Measurements from ENCODE around the gene KLRD1.
A peak's percentile ranks its signal among the peaks of the same experiment; 100 is the strongest.
"Not testable (repeated sequence)": the region's sequence is repeated elsewhere in the genome, so short reads cannot be mapped to it uniquely, and the experiment has no call there.

The KLRD1 gene

DNA sequence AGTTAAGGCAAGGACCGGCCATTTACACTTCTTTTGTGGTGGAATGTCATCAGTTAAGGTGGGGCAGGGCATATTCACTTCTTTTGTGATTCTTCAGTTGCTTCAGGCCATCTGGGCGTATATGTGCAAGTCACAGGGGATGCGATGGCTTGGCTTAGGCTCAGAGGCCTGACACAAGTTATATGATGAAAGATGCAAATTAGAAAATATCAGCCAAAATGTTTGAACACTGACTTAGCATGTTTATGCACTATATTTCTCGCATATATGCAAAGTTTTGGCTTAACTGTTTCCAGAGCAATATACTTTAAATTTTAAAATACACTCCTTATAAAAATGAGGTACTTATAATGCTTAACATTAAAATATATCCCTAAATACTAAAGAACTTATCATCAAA is 30.8 kb downstream of the KLRD1 start:
- peak overlapping the region; percentile 0 for H3K9ac ChIP-seq (ENCODE audit: low read length)
- not testable (repeated sequence) for H3K9me3 ChIP-seq (ENCODE audit: control insufficient read depth, insufficient read depth, low read depth, low read length); H3K27me3 ChIP-seq (ENCODE audit: control insufficient read depth, insufficient read depth, low read length); H3K4me3 ChIP-seq (ENCODE audit: low read depth, low read length); H3K36me3 ChIP-seq (ENCODE audit: control insufficient read depth, insufficient read depth, low read length); H3K4me1 ChIP-seq (ENCODE audit: control insufficient read depth, insufficient read depth, low read length)
- H3K27ac ChIP-seq (ENCODE audit: low read depth, low read length): peak overlapping the region; percentile 79; the same call in 1 of the 2 replicates

- H3K4me3 ChIP-seq (ENCODE audit: low read depth, low read length): no peak overlapping the region; the same call in 1 of the 2 replicates
- H3K9me3 ChIP-seq (ENCODE audit: control insufficient read depth, insufficient read depth, low read depth, low read length): peaks cover 10% of the 10 kb centered on the region; the same call in 1 of the 2 replicates
- H3K36me3 ChIP-seq (ENCODE audit: control insufficient read depth, insufficient read depth, low read length): no peaks in the 10 kb centered on the region
- peak overlapping the region; percentile 83; the same call in 1 of the 2 replicates for H3K27ac ChIP-seq (ENCODE audit: low read depth, low read length)
- peaks cover 8% of the 10 kb centered on the region; the same call in 1 of the 2 replicates for H3K4me1 ChIP-seq (ENCODE audit: control insufficient read depth, insufficient read depth, low read length)
- no peaks in the 10 kb centered on the region for H3K27me3 ChIP-seq (ENCODE audit: control insufficient read depth, insufficient read depth, low read length)
- peak overlapping the region; percentile 0 for H3K9ac ChIP-seq (ENCODE audit: low read length)
Measured at GRCh38 chr12:10339053-10339840, 31.6 kb downstream of the KLRD1 start.

DNA sequence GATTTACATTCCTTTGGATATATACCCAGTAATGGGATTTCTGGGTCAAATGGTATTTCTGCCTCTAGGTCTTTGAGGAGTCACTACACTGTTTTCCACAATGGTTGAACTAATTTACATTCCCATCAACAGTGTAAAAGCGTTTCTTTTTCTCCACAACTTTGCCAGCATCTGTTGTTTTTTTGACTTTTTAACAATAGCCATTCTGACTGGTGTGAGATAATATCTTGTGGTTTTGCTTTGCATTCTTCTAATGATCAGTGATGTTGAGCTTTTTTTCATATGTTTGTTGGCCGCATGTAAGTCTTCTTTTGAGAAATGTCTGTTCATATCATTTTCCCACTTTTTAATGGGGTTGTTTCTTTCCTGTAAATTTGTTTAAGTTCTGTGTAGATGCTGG is 33.3 kb downstream of the KLRD1 start:
- H3K27me3 ChIP-seq (ENCODE audit: control insufficient read depth, insufficient read depth, low read length); H3K36me3 ChIP-seq (ENCODE audit: control insufficient read depth, insufficient read depth, low read length); H3K9ac ChIP-seq (ENCODE audit: low read length); H3K27ac ChIP-seq (ENCODE audit: low read depth, low read length); H3K4me1 ChIP-seq (ENCODE audit: control insufficient read depth, insufficient read depth, low read length); H3K4me3 ChIP-seq (ENCODE audit: low read depth, low read length): not testable (repeated sequence)
- peaks cover 10% of the 10 kb centered on the region; the same call in 1 of the 2 replicates for H3K9me3 ChIP-seq (ENCODE audit: control insufficient read depth, insufficient read depth, low read depth, low read length)

DNA sequence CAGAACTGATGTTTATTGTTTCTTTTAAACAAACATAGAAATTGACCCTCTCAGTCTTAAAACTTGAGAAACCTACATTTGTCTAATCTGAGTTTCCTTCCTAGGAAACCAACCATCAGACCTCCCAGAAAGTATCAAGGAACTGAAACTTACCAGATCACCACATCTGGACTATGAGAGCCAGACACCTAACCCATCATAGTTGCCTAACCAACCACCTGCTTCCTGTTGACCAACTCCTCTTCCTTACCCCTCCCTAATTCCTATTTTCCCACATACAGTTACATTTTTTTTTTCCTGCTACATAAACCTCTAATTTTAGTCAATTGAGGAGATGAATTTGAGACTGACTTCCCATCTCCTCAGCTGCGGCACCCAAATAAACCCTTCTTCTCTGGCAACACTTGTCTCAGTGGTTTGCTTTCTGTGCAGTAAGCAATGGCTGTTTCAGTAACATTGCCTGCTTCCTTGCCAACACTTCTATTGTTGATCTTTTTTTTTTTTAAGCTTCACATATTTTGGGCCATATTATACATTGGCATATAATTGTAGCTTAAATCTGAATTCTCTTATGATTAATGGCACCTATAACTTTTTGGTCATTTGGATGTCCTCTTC is 34.3 kb downstream of the KLRD1 start:
- H3K36me3 ChIP-seq (ENCODE audit: control insufficient read depth, insufficient read depth, low read length): no peaks in the 10 kb centered on the region
- no peak overlapping the region for H3K4me3 ChIP-seq (ENCODE audit: low read depth, low read length)
- no peak overlapping the region for H3K27ac ChIP-seq (ENCODE audit: low read depth, low read length)
- H3K27me3 ChIP-seq (ENCODE audit: control insufficient read depth, insufficient read depth, low read length): no peaks in the 10 kb centered on the region
- no peak overlapping the region for H3K9ac ChIP-seq (ENCODE audit: low read length)
- peaks cover 8% of the 10 kb centered on the region; the same call in 1 of the 2 replicates for H3K4me1 ChIP-seq (ENCODE audit: control insufficient read depth, insufficient read depth, low read length)
- peaks cover 10% of the 10 kb centered on the region; the same call in 1 of the 2 replicates for H3K9me3 ChIP-seq (ENCODE audit: control insufficient read depth, insufficient read depth, low read depth, low read length)

- not testable (repeated sequence) for H3K9me3 ChIP-seq (ENCODE audit: control insufficient read depth, insufficient read depth, low read depth, low read length); H3K4me3 ChIP-seq (ENCODE audit: low read depth, low read length); H3K27me3 ChIP-seq (ENCODE audit: control insufficient read depth, insufficient read depth, low read length); H3K4me1 ChIP-seq (ENCODE audit: control insufficient read depth, insufficient read depth, low read length); H3K27ac ChIP-seq (ENCODE audit: low read depth, low read length); H3K9ac ChIP-seq (ENCODE audit: low read length); H3K36me3 ChIP-seq (ENCODE audit: control insufficient read depth, insufficient read depth, low read length)
Measured at GRCh38 chr12:10351457-10351856, 43.8 kb downstream of the KLRD1 start.

GRCh38 chr12:10354071-10354470 is 46.4 kb downstream of the KLRD1 start:
- H3K9ac ChIP-seq (ENCODE audit: low read length): no peak overlapping the region

GRCh38 chr12:10354502-10354901 is 46.8 kb downstream of the KLRD1 start:
- Histone ChIP-seq H3K9me3 (ENCODE audit: control insufficient read depth, insufficient read depth, low read depth, low read length) (peaks cover 21% of the 10 kb centered on the region), H3K9ac (ENCODE audit: low read length) (no peak overlapping the region), H3K36me3 (ENCODE audit: control insufficient read depth, insufficient read depth, low read length) (no peaks in the 10 kb centered on the region), H3K4me1 (ENCODE audit: control insufficient read depth, insufficient read depth, low read length) (peaks cover 6% of the 10 kb centered on the region; the same call in 1 of the 2 replicates), H3K27me3 (ENCODE audit: control insufficient read depth, insufficient read depth, low read length) (no peaks in the 10 kb centered on the region), H3K4me3 (ENCODE audit: low read depth, low read length) (no peak overlapping the region), H3K27ac (ENCODE audit: low read depth, low read length) (no peak overlapping the region)

More at GRCh38 chr12:10354071-10354470, 46.4 kb downstream of the KLRD1 start:
- H3K27ac ChIP-seq (ENCODE audit: low read depth, low read length): no peak overlapping the region
- no peaks in the 10 kb centered on the region for H3K27me3 ChIP-seq (ENCODE audit: control insufficient read depth, insufficient read depth, low read length)
- H3K9me3 ChIP-seq (ENCODE audit: control insufficient read depth, insufficient read depth, low read depth, low read length): peaks cover 21% of the 10 kb centered on the region
- peaks cover 6% of the 10 kb centered on the region; the same call in 1 of the 2 replicates for H3K4me1 ChIP-seq (ENCODE audit: control insufficient read depth, insufficient read depth, low read length)
- no peaks in the 10 kb centered on the region for H3K36me3 ChIP-seq (ENCODE audit: control insufficient read depth, insufficient read depth, low read length)
- no peak overlapping the region for H3K4me3 ChIP-seq (ENCODE audit: low read depth, low read length)

DNA sequence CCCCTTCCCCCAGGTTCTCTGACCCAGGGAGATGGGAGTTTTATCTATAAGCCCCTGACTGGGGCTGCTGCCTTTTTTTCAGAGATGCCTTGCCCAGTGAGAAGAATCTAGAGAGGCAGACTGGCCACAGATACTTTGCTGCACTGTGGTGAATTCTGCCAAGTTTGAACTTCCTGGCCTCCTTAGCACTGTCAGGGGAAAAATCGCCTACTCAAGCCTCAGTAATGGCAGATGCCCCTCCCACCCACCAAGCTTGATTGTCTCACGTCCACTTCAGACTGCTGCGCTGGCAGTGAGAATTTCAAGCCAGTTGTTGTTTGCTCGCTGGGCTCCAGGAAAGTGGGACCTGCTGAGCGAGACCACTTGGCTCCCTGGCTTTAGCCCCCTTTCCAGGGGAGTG is 50.5 kb downstream of the KLRD1 start:
- peaks cover 14% of the 10 kb centered on the region for H3K9me3 ChIP-seq (ENCODE audit: control insufficient read depth, insufficient read depth, low read depth, low read length)
- no peak overlapping the region; the same call in 1 of the 2 replicates for H3K27ac ChIP-seq (ENCODE audit: low read depth, low read length)
- no peak overlapping the region for H3K9ac ChIP-seq (ENCODE audit: low read length)
- H3K27me3 ChIP-seq (ENCODE audit: control insufficient read depth, insufficient read depth, low read length): no peaks in the 10 kb centered on the region
- no peak overlapping the region for H3K4me3 ChIP-seq (ENCODE audit: low read depth, low read length)
- H3K36me3 ChIP-seq (ENCODE audit: control insufficient read depth, insufficient read depth, low read length): no peaks in the 10 kb centered on the region
- peaks cover 31% of the 10 kb centered on the region for H3K4me1 ChIP-seq (ENCODE audit: control insufficient read depth, insufficient read depth, low read length)

DNA sequence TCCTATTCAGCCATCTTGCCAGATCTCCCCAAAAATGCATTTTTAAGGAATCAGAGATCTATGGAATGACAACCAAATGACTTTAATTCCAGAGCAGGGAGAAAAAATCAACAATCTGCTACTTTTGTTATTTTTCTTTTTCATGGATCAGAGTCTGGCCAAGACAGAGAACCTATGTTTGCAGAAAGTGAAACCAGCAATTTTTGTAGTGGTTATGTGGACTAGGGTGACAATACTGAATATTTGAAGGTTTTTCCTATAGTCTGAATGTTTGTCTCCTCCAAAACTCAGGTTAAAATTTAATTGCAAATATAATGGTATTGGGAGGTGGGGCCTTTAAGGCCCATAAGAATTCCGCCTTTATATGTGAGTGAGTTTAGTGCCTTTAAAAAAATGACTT is 51.3 kb downstream of the KLRD1 start:
- H3K4me1 ChIP-seq (ENCODE audit: control insufficient read depth, insufficient read depth, low read length): peaks cover 39% of the 10 kb centered on the region
- peaks cover 14% of the 10 kb centered on the region for H3K9me3 ChIP-seq (ENCODE audit: control insufficient read depth, insufficient read depth, low read depth, low read length)
- H3K36me3 ChIP-seq (ENCODE audit: control insufficient read depth, insufficient read depth, low read length): no peaks in the 10 kb centered on the region
- no peak overlapping the region for H3K4me3 ChIP-seq (ENCODE audit: low read depth, low read length)
- H3K27ac ChIP-seq (ENCODE audit: low read depth, low read length): no peak overlapping the region
- no peak overlapping the region for H3K9ac ChIP-seq (ENCODE audit: low read length)
- H3K27me3 ChIP-seq (ENCODE audit: control insufficient read depth, insufficient read depth, low read length): no peaks in the 10 kb centered on the region

- Histone ChIP-seq H3K36me3 (ENCODE audit: control insufficient read depth, insufficient read depth, low read length) (no peaks in the 10 kb centered on the region), H3K9me3 (ENCODE audit: control insufficient read depth, insufficient read depth, low read depth, low read length) (peaks cover 14% of the 10 kb centered on the region), H3K27ac (ENCODE audit: low read depth, low read length) (peak overlapping the region; percentile 81), H3K4me3 (ENCODE audit: low read depth, low read length) (no peak overlapping the region; the same call in 1 of the 2 replicates), H3K9ac (ENCODE audit: low read length) (peak overlapping the region; percentile 41), H3K27me3 (ENCODE audit: control insufficient read depth, insufficient read depth, low read length) (no peaks in the 10 kb centered on the region), H3K4me1 (ENCODE audit: control insufficient read depth, insufficient read depth, low read length) (peaks cover 47% of the 10 kb centered on the region)
Measured at GRCh38 chr12:10361084-10361483, 53.4 kb downstream of the KLRD1 start.

DNA sequence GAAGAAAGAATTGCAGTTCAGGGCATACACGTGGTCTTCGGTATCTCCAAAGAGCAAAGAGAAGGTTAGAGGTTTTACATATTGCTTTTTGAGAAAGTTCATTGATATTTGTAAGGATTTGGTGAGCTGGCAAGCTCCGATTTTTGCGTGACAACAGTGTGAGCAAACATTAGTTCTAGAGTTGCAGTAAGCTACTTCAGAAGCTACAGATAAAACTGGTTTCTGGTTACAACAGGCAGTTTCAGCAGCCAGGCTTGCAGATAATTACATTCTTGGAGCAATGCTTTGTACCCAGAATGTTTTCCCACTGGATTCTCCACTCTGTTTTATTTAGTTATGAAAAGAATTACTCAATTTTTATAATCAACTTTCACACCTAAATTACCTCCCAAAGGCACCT is 54.0 kb downstream of the KLRD1 start:
- H3K9me3 ChIP-seq (ENCODE audit: control insufficient read depth, insufficient read depth, low read depth, low read length): peaks cover 14% of the 10 kb centered on the region
- peak overlapping the region; percentile 65; the same call in 1 of the 2 replicates for H3K27ac ChIP-seq (ENCODE audit: low read depth, low read length)
- H3K27me3 ChIP-seq (ENCODE audit: control insufficient read depth, insufficient read depth, low read length): no peaks in the 10 kb centered on the region
- peaks cover 53% of the 10 kb centered on the region for H3K4me1 ChIP-seq (ENCODE audit: control insufficient read depth, insufficient read depth, low read length)
- H3K4me3 ChIP-seq (ENCODE audit: low read depth, low read length): no peak overlapping the region
- H3K9ac ChIP-seq (ENCODE audit: low read length): peak overlapping the region; percentile 41
- no peaks in the 10 kb centered on the region for H3K36me3 ChIP-seq (ENCODE audit: control insufficient read depth, insufficient read depth, low read length)

Data from HUES6 (cell line).